Measurements from ENCODE around the gene DNM1.
"Not testable (repeated sequence)": the region's sequence is repeated elsewhere in the genome, so short reads cannot be mapped to it uniquely, and the experiment has no call there.

Gene DNM1

GRCh38 chr9:128274245-128274644, 71.1 kb downstream of the DNM1 start:
- DNase-seq (ENCODE audit: extremely low read depth in 1 of 2, low read depth in 1 of 2): no peak

- no peak for DNase-seq (ENCODE audit: extremely low read depth in 1 of 2, low read depth in 1 of 2)
These were observed 72.2 kb downstream of the DNM1 start, which contains the start of gene GOLGA2 for GRCh38 chr9:128275198-128276007. Gene GOLGA2, minus strand, starts transcription at chr9:128276007. Its CDS starts 31 bp downstream, at chr9:128275976.

GRCh38 chr9:128276008-128276573, 72.9 kb downstream of the DNM1 start, which contains the start of gene SWI5:
Gene SWI5, plus strand, starts transcription at chr9:128276276.
- DNase-seq (ENCODE audit: extremely low read depth in 1 of 2, low read depth in 1 of 2): peak; percentile 100

- no peak for DNase-seq (ENCODE audit: extremely low read depth in 1 of 2, low read depth in 1 of 2)
These were observed 73.5 kb downstream of the DNM1 start for GRCh38 chr9:128276574-128277270.

DNA sequence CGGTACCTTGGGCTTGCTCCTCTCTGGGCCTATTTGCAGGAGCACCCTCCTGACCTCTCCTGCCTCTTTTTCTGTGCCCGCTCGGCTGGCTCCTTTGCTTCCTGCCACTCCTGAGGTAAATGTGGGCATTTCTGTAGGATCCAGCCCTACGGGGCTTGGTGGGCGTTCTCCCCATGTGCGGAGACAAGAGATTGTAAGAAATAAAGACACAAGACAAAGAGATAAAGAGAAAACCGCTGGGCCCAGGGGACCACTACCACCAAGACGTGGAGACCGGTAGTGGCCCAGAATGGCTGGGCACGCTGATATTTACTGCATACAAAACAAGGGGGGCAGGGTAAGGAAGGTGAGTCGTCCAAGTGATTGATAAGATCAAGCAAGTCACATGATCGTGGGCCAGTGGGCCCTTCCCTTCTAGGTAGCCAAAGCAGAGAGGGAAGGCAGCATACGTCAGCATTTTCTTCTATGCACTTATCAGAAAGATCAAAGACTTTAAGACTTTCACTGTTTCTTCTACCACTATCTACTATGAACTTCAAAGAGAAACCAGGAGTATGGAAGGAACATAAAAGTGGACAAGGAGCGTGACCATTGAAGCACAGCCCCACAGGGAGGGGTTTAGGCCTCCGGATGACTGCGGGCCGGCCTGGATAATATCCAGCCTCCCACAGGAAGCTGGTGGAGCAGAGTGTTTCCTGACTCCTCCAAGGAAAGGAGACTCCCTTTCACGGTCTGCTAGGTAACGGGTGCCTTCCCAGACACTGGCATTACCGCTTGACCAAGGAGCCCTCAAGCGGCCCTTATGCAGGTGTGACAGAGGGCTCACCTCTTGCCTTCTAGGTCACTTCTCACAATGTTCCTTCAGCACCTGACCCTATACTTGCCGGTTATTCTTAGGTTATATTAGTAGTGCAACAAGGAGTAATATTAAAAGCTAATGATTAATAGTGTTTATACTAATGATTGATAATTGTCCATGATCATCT, 76.2 kb downstream of the DNM1 start:
- not testable (repeated sequence) for DNase-seq (ENCODE audit: extremely low read depth in 1 of 2, low read depth in 1 of 2)

DNA sequence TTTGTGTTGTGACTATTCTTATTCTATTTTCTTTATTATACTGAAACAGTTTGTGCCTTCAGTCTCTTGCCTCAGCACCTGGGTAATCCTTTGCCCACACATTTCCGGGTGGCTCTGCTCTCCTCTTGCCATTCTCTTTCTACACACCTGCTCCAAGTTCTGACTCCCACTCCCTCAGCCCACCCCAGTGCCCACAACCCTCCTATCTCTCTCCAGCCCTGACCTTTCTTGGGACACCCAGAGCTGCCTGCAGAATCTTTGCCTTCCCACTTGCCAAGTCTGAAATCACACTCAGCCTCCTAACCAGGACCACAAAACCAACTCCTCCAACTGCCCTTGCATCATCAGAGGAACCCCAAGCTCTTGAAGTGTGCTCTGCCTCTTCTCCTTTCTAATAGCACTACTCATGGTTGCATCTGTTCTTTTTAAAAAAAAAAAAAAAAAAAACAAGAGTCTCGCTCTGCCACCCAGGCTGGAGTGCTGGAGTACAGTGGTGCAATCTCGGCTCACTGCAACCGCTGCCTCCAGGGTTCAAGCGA, 77.0 kb downstream of the DNM1 start:
- DNase-seq (ENCODE audit: extremely low read depth in 1 of 2, low read depth in 1 of 2): no peak

- no peak for DNase-seq (ENCODE audit: extremely low read depth in 1 of 2, low read depth in 1 of 2)
These were observed 79.3 kb downstream of the DNM1 start for GRCh38 chr9:128282500-128282899.

DNA sequence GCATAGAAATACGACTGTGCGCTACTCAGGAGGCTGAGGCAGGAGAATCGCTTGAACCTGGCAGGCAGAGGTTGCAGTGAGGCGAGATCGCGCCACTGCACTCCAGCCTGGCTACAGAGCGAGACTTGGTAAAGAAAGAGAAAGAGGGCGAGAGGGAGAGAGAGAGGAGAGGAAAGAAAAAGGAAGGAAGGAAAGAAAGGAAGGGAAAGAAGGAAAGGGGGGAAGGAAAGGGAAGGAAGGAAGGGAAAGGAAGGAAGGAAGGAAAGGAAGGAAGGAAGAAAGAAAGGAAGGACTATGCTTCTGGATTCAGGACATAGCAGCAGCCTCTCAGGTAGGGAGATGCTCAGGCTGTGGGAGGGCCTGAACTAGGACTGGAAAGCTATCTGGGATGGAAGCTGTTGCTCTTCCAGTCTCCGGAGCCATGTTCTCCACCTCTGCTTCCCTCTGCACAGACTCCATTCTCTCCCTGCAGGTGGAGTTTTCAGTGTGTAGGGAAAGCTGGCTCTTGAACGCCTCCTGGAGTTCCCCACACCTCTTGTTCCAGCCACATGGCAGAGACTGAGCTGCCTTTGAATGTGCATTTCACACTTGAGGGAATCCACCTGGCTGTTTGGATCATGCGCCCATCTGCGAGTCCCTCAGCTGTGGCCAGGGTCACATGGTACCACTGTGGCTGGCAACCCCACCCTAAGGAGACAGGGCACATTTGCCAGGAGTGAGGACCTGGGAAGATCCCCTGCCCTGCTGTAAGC, 82.0 kb downstream of the DNM1 start:
- DNase-seq (ENCODE audit: extremely low read depth in 1 of 2, low read depth in 1 of 2): no peak

DNA sequence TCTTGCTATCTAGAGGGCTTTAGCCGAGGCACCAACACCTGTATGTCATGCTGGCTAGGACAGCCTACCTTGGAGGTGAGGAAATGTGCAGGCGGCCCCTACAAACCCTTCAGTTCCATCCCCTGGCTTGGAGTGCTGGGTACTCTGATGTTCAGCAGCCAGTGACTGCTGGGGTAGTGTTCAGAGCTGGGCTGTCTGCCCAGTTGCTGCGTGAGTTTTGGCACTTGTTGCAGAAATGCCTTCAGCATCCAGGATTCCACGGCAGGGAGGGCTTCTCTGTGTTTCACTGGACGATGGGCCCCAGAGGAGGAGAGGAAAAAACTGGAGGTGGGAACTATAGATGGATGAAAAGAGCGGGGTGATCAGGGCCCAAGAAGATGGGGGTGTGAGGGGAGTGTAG, 83.3 kb downstream of the DNM1 start:
- DNase-seq (ENCODE audit: extremely low read depth in 1 of 2, low read depth in 1 of 2): no peak

- no peak for DNase-seq (ENCODE audit: extremely low read depth in 1 of 2, low read depth in 1 of 2)
These were observed 85.3 kb downstream of the DNM1 start for GRCh38 chr9:128288273-128289004.

DNA sequence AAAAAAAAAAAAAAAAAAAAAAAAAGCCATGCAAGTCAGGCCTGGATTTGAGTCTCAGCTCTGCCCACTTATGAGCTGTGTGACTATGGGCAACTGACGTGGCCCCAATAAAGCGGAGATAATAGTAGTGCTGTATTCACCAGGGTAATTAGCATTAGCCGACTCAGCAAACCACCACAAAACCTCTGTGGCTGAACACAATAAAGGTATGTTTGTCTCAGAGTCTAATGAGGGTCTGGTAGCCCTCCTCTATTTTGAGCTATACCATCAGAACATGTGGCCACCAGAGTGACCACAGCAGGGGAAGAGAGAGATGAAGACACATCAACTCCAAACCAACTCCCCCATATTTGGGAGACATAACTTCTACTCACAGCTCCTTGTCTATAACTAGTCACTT, 88.8 kb downstream of the DNM1 start:
- DNase-seq (ENCODE audit: extremely low read depth in 1 of 2, low read depth in 1 of 2): no peak

DNA sequence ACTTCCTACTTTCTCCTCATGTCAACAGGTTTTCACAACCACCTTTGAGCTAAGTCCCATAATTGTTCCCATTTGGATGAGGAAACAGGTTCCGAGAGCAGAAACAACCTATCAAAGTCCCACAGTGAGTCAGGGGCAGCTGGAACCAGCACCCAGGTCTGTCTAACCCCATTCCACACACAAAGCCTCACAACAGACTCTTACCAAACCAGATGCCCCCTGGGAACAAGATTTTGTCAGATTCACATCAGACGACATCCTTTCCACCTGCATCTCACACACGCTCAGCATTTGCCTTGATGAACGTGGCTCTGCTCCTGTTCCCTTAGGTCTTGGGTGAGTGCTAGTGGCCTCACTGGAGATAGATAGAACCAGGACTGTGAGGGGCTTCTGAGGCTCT, 89.9 kb downstream of the DNM1 start:
- DNase-seq (ENCODE audit: extremely low read depth in 1 of 2, low read depth in 1 of 2): no peak

- DNase-seq (ENCODE audit: extremely low read depth in 1 of 2, low read depth in 1 of 2): no peak
These were observed 91.0 kb downstream of the DNM1 start for GRCh38 chr9:128294142-128294541.

DNA sequence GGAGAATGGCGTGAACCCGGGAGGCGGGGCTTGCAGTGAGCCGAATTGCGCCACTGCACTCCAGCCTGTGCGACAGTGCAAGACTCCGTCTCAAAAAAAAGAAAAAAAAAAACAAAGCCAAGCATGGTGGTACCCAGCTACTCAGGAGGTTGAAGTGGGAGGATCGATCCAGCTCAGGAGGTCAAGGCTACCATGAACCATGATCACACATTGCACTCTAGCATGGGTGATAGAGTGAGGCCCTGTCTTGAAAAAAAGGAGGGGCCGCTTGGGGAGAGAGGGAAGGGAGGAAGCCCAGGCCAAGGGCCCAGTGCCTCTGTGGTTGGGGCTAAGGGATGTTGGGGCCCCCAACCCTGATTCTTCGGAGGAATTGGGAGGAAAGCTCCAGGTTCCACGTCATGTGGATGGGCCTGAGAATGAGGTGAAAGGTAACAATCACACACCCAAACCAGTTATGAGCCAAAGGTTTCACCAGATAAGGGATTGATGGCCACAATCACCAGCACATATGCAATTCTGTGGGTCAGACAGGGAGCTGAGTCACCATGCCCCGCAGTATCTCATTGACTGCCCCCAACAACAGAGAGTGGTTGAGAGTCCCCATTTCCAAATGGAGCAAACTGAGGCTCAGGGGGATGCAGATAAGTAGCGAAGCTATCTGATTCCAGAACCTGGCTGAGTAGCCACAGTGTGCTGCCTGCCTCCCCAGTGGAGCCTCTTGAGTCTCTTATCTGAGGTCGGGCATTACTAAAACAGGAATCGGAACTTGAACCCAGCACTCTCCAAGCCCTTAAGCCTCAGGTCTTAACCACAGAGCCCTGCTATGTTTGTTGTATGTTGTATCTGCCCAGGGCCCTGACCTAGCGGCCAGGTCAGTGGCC, 93.4 kb downstream of the DNM1 start:
- no peak for DNase-seq (ENCODE audit: extremely low read depth in 1 of 2, low read depth in 1 of 2)

GRCh38 chr9:128297221-128297773, 94.1 kb downstream of the DNM1 start:
- no peak for DNase-seq (ENCODE audit: extremely low read depth in 1 of 2, low read depth in 1 of 2)

- DNase-seq (ENCODE audit: extremely low read depth in 1 of 2, low read depth in 1 of 2): no peak
These were observed 95.6 kb downstream of the DNM1 start for GRCh38 chr9:128298535-128299482.
